HCT116 (cell line): ENCODE data around the gene SLC17A5. TPM values are rescaled to one million over a fixed set of nuclear protein-coding genes. Genes with fewer than 3 reads are reported as not detected.
A peak's percentile ranks its signal among the peaks of the same experiment; 100 is the strongest.

Source experiments
- ATAC-seq: fragments of 200-7000 bp; cut with Tn5 transposase; 2 replicates; pipeline ENCODE4 v1.9.1; 2020; ENCODE audit warnings: mild to moderate bottlenecking, moderate library complexity
- BruUV-seq: library from RNA; stranded (reverse); fragments of 400-500 nt; replicated peaks from 2 replicates; lab custom pipeline; 2021; lab: Mats Ljungman, UMichigan
- CTCF ChIA-PET: fragments of 300-600 bp; sonication (Branson Sonifier 250); formaldehyde crosslinking; loops from one replicate; lab custom pipeline; 2021; ENCODE audit warnings: antibody characterized with exemption; lab: Charles Lee
- POLR2A ChIA-PET: fragments of 300-600, 350-600 bp; sonication (Branson Sonifier 250); formaldehyde crosslinking; loops from one replicate; lab custom pipeline; 2021; ENCODE audit warnings: antibody characterized with exemption; lab: Charles Lee
- RAD21 ChIA-PET, 2 experiments: fragments of 300-600 bp; sonication (Branson Sonifier 250); formaldehyde crosslinking; loops; one replicate each; lab custom pipeline; 2023; ENCODE audit warnings: low total read pairs in 2 of 2; ENCODE audit not compliant: uncharacterized antibody in 2 of 2, unreplicated experiment in 2 of 2, low non-redundant PET in 1 of 2; lab: Charles Lee
- DNase-seq: peaks from one replicate; pipeline ENCODE4 v3.0.0-alpha.2; 2010; ENCODE audit warnings: low read depth, low spot score
- H2AFZ ChIP-seq: fragments of 200-600 bp; shearing (Covaris generic), sonication (generic); 2 replicates; pipeline ENCODE4 v1.6.1; 2017; ENCODE audit warnings: low read depth, mixed run types, mixed read lengths, antibody characterized with exemption, low read length; ENCODE audit not compliant: poor library complexity, severe bottlenecking
- H3K27ac ChIP-seq: 2 replicates; pipeline ENCODE4 v1.5.1; 2012; ENCODE audit warnings: low read depth, low read length
- H3K27me3 ChIP-seq: fragments of 200-600 bp; sonication (generic); 2 replicates; pipeline ENCODE4 v1.6.1; 2016; ENCODE audit warnings: mixed run types, low read length, mixed read lengths; ENCODE audit not compliant: insufficient read depth
- H3K36me3 ChIP-seq, 2 experiments: fragments of 200-500 bp in 1 of 2; fragments of 200-600 bp in 1 of 2; sonication (Bioruptor generic) in 1 of 2; sonication (generic) in 1 of 2; 2 replicates each; pipeline versions ENCODE4 v1.5.1 to v1.6.1; 2014 to 2016; ENCODE audit warnings: low read length in 2 of 2, inconsistent platforms in 1 of 2, mixed read lengths in 1 of 2, mixed run types in 1 of 2; ENCODE audit not compliant: insufficient read depth in 2 of 2, control insufficient read depth in 1 of 2
- H3K4me1 ChIP-seq, 2 experiments: fragments of 200-600 bp in 1 of 2; sonication (generic) in 1 of 2; 2 replicates each; pipeline versions ENCODE4 v1.5.1 to v1.6.1; 2012 to 2017; ENCODE audit warnings: low read length in 2 of 2, inconsistent platforms in 1 of 2, mild to moderate bottlenecking in 1 of 2, mixed read lengths in 1 of 2, mixed run types in 1 of 2, moderate library complexity in 1 of 2; ENCODE audit not compliant: insufficient read depth in 2 of 2, control insufficient read depth in 1 of 2
- H3K4me2 ChIP-seq: fragments of 200-600 bp; sonication (generic); 2 replicates; pipeline ENCODE4 v1.6.1; 2017; ENCODE audit warnings: mixed run types, low read length, mixed read lengths
- H3K4me3 ChIP-seq, 2 experiments: fragments of 200-600 bp in 1 of 2; sonication (generic) in 1 of 2; replicated peaks in 1 of 2; 2 replicates each; pipeline ENCODE4 v1.5.1; 2011 to 2016; ENCODE audit warnings: low read length in 2 of 2, control low read depth in 1 of 2, low read depth in 1 of 2, mild to moderate bottlenecking in 1 of 2, mixed read lengths in 1 of 2, mixed run types in 1 of 2
- H3K79me2 ChIP-seq: fragments of 200-600 bp; sonication (generic); 2 replicates; pipeline ENCODE4 v1.6.1; 2017; ENCODE audit warnings: mild to moderate bottlenecking, mixed run types, low read length, moderate library complexity, mixed read lengths; ENCODE audit not compliant: insufficient read depth
- H3K9ac ChIP-seq: fragments of 200-600 bp; sonication (generic); 2 replicates; pipeline ENCODE4 v1.6.1; 2016; ENCODE audit warnings: low read length, mixed read lengths
- H3K9me2 ChIP-seq: fragments of 200-600 bp; sonication (generic), shearing (Covaris generic); 2 replicates; pipeline ENCODE4 v1.6.1; 2017; ENCODE audit warnings: mixed run types, mild to moderate bottlenecking, moderate library complexity; ENCODE audit not compliant: insufficient read depth
- H3K9me3 ChIP-seq, 2 experiments: fragments of 200-500 bp in 1 of 2; fragments of 200-600 bp in 1 of 2; sonication (Bioruptor generic) in 1 of 2; sonication (generic) in 1 of 2; 2 replicates each; pipeline ENCODE4 v1.6.1; 2014 to 2017; ENCODE audit warnings: low read length in 2 of 2, mixed read lengths in 2 of 2, inconsistent platforms in 1 of 2, low read depth in 1 of 2, mild to moderate bottlenecking in 1 of 2, mixed run types in 1 of 2, moderate library complexity in 1 of 2; ENCODE audit not compliant: control insufficient read depth in 1 of 2, insufficient read depth in 1 of 2
- H4K20me1 ChIP-seq: fragments of 200-600 bp; sonication (generic), shearing (Covaris generic); 2 replicates; pipeline ENCODE4 v1.6.1; 2017; ENCODE audit warnings: mixed run types, mild to moderate bottlenecking, moderate library complexity; ENCODE audit not compliant: insufficient read depth
- CEBPB ChIP-seq: IDR thresholded peaks from 2 replicates; pipeline ENCODE4 v1.6.1; 2012; ENCODE audit warnings: low read depth
- ELF1 ChIP-seq: IDR thresholded peaks from 2 replicates; pipeline ENCODE4 v1.6.1; 2012; ENCODE audit warnings: low read depth, borderline replicate concordance
- MAX ChIP-seq: IDR thresholded peaks from 2 replicates; pipeline ENCODE4 v1.6.1; 2012
- POLR2AphosphoS5 ChIP-seq: IDR thresholded peaks from 2 replicates; pipeline ENCODE4 v1.6.1; 2011; ENCODE audit warnings: mild to moderate bottlenecking, low read depth, low read length, moderate library complexity
- RAD21 ChIP-seq: IDR thresholded peaks from 2 replicates; pipeline ENCODE4 v1.6.1; 2012; ENCODE audit warnings: low read depth, mild to moderate bottlenecking
- ZNF274 ChIP-seq: fragments of 200-500 bp; sonication (Bioruptor generic); IDR thresholded peaks from 2 replicates; pipeline ENCODE4 v1.6.1; 2014; ENCODE audit warnings: mild to moderate bottlenecking, low read depth, low read length, inconsistent platforms
- intact Hi-C: fragments of 100-400 bp; cut with micrococcal nuclease; formaldehyde crosslinking; loops from 2 replicates; pipeline ENCODE4 v1.10.0; 2022
- total RNA-seq: library from RNA; stranded (reverse); gene quantifications from one replicate; pipeline ENCODE4 v1.2.1, GENCODE V29; 2021; ENCODE audit not compliant: unreplicated experiment
- TF ChIP-seq, protein P1 (sequence below): IDR thresholded peaks from 2 replicates; pipeline ENCODE4 v1.6.1; 2011; ENCODE audit warnings: mild to moderate bottlenecking, low read length, moderate library complexity; ENCODE audit not compliant: insufficient replicate concordance; ENCODE audit errors: extremely low read depth

The SLC17A5 gene
- total RNA-seq, 1 experiment from 2014 or later = 17.0 TPM

GRCh38 chr6:73579389-73579788 is 74.4 kb downstream of the SLC17A5 start:
- Histone ChIP-seq H3K27me3 (no peaks in the 10 kb centered on the region), H3K4me1 (peaks cover 49 to 50% of the 10 kb centered on the region in 2 experiments), H3K9me3 (no peaks in the 10 kb centered on the region), H3K4me2 (peak overlapping the region; percentile 82), H3K27ac (peak overlapping the region; percentile 97), H3K9me2 (no peaks in the 10 kb centered on the region), H3K9ac (peak overlapping the region; percentile 81), H3K4me3 (no peak overlapping the region), H3K79me2 (no peaks in the 10 kb centered on the region), H2AFZ (no peak overlapping the region), H3K36me3 (no peaks in the 10 kb centered on the region), H4K20me1 (no peaks in the 10 kb centered on the region)
- RAD21 ChIA-PET = interaction anchor here in 1 of 2 experiments (0.7 to 1.4 kb wide), 2 partner anchors 18 to 65 kb away, joined by 3 read pairs; no protein-coding TSS in a partner anchor
- CTCF ChIA-PET = interaction anchor here (0.8 to 1.4 kb wide), 2 partner anchors 19 to 32 kb away, joined by 4 to 6 read pairs; no protein-coding TSS in a partner anchor
- ATAC-seq (peak; percentile 54), DNase-seq (no peak)
- POLR2A ChIA-PET = interaction anchor here (1.0 to 4.9 kb wide), 6 partner anchors 10 to 118 kb away, joined by 3 to 68 read pairs (median 4); partner anchors contain the start of genes EEF1A1 and MTO1
- no peak for TF ChIP-seq ELF1
- TF ChIP-seq POLR2AphosphoS5 = no peak
- TF ChIP-seq RAD21 = peak; percentile 2; the same call in 1 of the 2 replicates
- TF ChIP-seq ZNF274 = no peak
- peak; percentile 51; the same call in 1 of the 2 replicates for TF ChIP-seq MAX
- TF ChIP-seq, protein P1, sequence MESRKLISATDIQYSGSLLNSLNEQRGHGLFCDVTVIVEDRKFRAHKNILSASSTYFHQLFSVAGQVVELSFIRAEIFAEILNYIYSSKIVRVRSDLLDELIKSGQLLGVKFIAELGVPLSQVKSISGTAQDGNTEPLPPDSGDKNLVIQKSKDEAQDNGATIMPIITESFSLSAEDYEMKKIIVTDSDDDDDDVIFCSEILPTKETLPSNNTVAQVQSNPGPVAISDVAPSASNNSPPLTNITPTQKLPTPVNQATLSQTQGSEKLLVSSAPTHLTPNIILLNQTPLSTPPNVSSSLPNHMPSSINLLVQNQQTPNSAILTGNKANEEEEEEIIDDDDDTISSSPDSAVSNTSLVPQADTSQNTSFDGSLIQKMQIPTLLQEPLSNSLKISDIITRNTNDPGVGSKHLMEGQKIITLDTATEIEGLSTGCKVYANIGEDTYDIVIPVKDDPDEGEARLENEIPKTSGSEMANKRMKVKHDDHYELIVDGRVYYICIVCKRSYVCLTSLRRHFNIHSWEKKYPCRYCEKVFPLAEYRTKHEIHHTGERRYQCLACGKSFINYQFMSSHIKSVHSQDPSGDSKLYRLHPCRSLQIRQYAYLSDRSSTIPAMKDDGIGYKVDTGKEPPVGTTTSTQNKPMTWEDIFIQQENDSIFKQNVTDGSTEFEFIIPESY = no peak
- no peak for TF ChIP-seq CEBPB
- intact Hi-C loops = no loop called here
- no TSS peak for BruUV-seq
